ENCODE data around the gene AKR7A2.

DNA sequence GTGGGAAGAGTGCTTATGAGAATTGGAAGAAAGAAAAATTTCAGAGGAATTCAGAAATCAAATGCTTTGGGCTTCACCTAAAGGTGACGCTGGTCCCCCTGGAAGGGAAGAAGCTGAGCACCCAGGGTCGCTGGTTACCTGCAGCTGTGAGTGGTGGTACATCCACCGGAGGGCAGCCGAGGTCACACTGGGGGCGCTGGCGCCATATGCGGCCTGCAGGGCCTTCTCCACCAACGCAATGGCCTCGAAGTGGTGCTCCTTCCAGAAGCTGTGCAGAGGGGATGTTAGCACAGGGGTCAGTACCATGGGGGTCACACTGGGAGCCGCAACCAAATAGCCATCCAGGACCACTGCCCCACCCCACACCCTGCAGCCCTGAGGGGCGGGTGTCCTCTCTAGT is 6.1 kb downstream of the AKR7A2 start:
- TF ChIP-seq CEBPB (IDR thresholded peaks at IDR 0.05; ENCODE audit: borderline replicate concordance in 1 of 2, low read depth in 2 of 2, low read length in 2 of 2) (no peak), POLR2A (IDR thresholded peaks at IDR 0.05; ENCODE audit: low read depth, low read length) (no peak), REST (IDR thresholded peaks at IDR 0.05; ENCODE audit: low read depth, low read length) (no peak), ZNF207 (IDR thresholded peaks at IDR 0.05; ENCODE audit: borderline replicate concordance) (no peak), MAX (IDR thresholded peaks at IDR 0.05; ENCODE audit: low read depth, low read length) (no peak), NKRF (conservative IDR thresholded peaks at IDR 0.05) (no peak), CTCF (IDR thresholded peaks at IDR 0.05 in 2 of 3, conservative IDR thresholded peaks at IDR 0.05 in 1 of 3; ENCODE audit: control insufficient read depth in 2 of 3, extremely low read depth in 1 of 3, insufficient read depth in 1 of 3, low read depth in 3 of 3, low read length in 3 of 3) (no peak), EP300 (IDR thresholded peaks at IDR 0.05; ENCODE audit: borderline replicate concordance in 1 of 2, control insufficient read depth in 1 of 2, low read depth in 2 of 2, low read length in 2 of 2) (no peak)
